Stimulated activated CD4-positive, alpha-beta T cell treated with anti-CD3 and anti-CD28 coated beads, Interleukin-4, amount 100 ng/mL, for 48 hours (primary cell): Measurements from ENCODE around the gene MED29.

Source experiments
- DNase-seq, 2 donors: peaks; one replicate each; pipeline ENCODE4 v3.0.0-alpha.2; 2020; ENCODE audit warnings: low read depth in 2 of 2

MED29 gene

GRCh38 chr19:39428283-39429112 is 37.3 kb downstream of the MED29 start:
- DNase-seq: no peak

DNA sequence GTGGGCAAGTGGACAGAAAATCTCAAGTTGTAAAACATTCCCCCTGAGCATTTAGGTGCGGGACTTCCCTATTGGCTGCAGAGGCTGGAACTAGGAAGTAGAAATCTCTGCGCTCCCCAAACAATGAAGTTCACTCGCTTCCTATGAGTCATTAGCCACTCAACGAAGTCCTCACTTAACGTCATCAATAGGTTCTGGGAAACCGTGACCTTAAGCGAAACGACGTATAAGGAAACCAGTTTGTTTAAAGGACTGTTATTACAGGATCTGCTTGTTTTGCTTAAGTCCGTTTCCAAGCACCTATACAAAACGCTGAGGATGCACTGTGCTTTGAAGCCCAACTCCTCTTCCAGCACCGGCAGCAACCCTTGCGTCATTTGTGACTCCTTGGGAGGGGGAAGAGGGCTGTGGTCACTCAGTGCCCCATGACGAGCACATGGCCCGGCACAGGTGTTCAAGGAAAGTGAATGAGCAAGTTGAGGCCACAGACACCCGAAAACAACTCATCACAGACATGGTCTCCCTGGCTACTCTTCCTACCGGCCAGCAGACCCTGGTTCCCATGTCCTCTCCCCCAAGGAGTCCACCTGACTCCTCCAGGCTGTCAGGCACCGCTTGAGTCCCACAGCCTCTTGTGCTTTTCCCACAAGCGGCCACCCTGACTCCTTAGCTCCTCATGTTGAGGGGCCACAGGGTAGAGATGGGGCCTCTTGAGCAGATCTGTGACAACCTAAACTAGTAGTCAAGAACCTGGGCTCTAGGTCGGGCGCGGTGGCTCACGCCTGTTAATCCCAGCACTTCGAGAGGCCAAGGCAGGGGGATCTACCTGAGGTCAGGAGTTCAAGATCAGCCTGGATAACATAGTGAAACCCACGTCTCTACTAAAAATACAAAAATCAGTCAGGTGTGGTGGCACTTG is 39.8 kb downstream of the MED29 start:
- peak; percentile 42 to 73 for DNase-seq

GRCh38 chr19:39432677-39433025 is 41.5 kb downstream of the MED29 start:
- no peak for DNase-seq

DNA sequence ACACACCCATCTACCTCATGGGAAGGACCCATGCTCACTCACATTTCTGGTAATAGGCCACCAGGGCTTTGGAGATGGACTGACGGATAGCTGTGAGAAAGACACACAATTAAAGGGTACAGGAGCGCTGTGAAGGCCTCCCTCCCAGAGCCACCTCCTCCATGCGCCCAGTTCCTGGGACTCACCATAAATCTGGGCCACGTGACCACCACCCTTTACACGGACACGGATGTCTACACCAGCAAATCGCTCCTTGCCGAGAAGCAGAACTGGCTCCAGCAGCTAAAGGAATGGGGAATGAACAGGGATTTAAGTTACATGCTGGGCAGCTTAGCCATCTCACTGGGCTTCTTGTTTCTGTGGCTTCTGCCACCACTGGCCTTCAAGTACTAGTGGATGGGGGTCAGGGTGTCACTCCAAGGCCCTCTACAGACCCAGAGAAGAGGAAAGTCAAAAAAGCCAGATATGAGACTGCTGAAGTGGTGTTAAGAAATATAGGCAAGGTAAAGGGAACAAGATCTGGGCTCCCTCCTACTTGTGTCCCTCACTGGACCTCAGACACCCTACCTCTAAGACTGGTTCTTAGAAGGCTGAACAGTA is 42.4 kb downstream of the MED29 start:
- no peak for DNase-seq

GRCh38 chr19:39434123-39435076 is 43.2 kb downstream of the MED29 start:
- no peak for DNase-seq

- DNase-seq: peak; percentile 99 to 100
Observed at GRCh38 chr19:39435499-39436349, 44.5 kb downstream of the MED29 start, which contains the start of gene RPS16. RPS16 (minus strand) TSS chr19:39435949; CDS start chr19:39435895, 54 bp downstream.

GRCh38 chr19:39436350-39436716 is 45.2 kb downstream of the MED29 start:
- DNase-seq: no peak

DNA sequence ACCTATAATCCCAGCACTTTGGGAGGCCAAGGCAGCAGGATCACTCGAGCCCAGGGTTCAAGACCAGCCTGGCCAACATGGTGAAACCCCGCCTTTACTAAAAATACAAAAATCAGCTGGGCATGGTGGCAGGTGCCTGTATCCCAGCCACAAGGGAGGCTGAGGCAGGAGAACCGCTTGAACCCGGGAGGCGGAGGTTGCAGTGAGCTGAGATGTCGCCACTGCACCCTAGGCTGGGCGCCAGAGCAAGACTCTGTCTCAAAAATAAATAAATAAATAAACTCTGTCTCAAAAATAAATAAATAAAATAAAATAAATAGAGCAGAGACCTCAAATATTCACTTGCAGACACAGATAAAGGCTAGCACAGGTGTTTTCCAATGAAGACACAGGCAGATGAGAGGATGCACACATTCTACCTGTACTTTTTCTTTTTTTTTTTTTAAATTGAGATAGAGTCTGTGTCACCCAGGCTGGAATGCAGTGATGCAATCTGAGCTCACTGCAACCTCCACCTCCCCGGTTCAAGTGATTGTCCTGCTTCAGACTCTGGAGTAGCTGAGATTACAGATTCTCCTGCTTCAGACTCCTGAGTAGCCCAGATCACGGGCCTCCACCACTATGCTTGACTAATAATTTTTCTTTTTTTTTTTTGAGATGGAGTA is 47.2 kb downstream of the MED29 start:
- no peak for DNase-seq

GRCh38 chr19:39444598-39445195 is 53.5 kb downstream of the MED29 start:
- DNase-seq: no peak

GRCh38 chr19:39445196-39446111 is 54.3 kb downstream of the MED29 start, which contains the start of gene SUPT5H:
SUPT5H (plus strand) TSS chr19:39445582; CDS start chr19:39445891, 309 bp downstream.
- peak; percentile 92 to 96 for DNase-seq

- no peak for DNase-seq
Observed at GRCh38 chr19:39446365-39447084, 55.3 kb downstream of the MED29 start.

DNA sequence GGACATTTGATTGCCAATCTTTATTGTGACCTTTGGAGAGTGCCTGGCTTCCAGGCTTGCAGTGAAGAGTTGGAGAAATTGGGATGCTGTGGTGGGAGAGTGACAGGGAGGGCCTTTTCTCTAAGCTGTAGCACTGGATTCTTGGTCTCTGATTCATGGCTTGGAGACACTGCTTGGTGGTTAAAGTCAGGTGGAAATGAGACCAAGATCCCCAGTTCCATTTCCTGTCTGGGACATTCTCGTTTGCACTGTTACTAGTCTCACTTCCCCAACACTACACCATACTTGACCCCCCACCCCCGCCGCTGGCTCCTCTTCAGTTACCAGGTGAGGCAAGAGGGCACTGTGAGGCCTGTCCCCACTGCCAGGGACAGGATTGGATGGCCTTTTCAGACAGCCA is 57.1 kb downstream of the MED29 start:
- DNase-seq: peak in 1 of 2 donors; percentile 39

DNA sequence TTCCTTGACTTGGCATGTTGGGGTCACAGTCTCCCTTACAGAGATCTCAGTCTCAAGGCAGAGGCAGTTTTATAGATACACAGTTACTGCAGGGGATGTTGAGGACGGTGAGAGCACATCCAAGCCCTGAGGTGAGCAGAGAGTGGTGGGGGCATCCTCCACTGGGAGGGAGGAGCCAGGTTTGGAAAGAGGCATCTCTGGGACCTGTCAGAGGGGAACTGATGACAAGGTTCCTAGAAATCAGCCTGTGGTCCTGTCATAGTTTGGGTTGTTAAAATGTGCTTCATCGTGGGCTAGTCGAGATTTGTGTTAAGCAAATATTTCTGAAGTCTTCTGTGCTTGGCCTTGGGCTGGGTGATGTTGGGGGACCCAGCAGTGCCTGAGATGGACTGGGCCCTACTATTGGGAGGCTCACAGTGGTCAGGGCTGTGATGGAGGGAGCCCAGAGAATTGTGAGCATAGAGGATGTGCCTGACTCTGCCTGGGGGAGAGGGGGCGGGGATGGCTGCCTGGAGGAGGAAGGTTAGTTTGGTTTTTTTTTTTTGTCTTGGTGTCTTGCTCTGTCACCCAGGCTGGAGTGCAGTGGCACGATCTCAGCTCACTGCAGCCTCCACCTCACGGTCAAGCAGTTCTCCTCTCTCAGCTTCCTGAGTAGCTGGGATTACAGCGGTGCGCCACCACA is 58.1 kb downstream of the MED29 start:
- no peak for DNase-seq
